GM12875 (cell line): ENCODE measurements around the gene CNTF.

Source experiments
- H3K4me3 ChIP-seq: one replicate; pipeline ENCODE4 v1.5.1; 2011; ENCODE audit warnings: low read depth, low read length, control low read depth
- CTCF ChIP-seq: IDR thresholded peaks from 2 replicates; pipeline ENCODE4 v1.5.1; 2011; ENCODE audit warnings: low read depth, mild to moderate bottlenecking, control low read depth, inconsistent platforms, low read length, moderate library complexity, borderline replicate concordance; ENCODE audit not compliant: insufficient read depth

The CNTF gene

GRCh38 chr11:58621586-58622262 is 741 bp upstream of the CNTF start:
- H3K4me3 ChIP-seq: no peak overlapping the region
- TF ChIP-seq CTCF: no peak

- H3K4me3 ChIP-seq: no peak overlapping the region
- TF ChIP-seq CTCF: no peak
Observed at GRCh38 chr11:58625086-58625485, 2.6 kb downstream of the CNTF start.

- no peak overlapping the region for H3K4me3 ChIP-seq
- TF ChIP-seq CTCF: no peak
Observed at GRCh38 chr11:58625826-58626460, 3.5 kb downstream of the CNTF start.

GRCh38 chr11:58626934-58627483 is 4.5 kb downstream of the CNTF start:
- no peak overlapping the region for H3K4me3 ChIP-seq
- TF ChIP-seq CTCF: no peak

- TF ChIP-seq CTCF: no peak
- H3K4me3 ChIP-seq: no peak overlapping the region
Observed at GRCh38 chr11:58628446-58628845, 6.0 kb downstream of the CNTF start.

GRCh38 chr11:58629857-58630256 is 7.4 kb downstream of the CNTF start:
- H3K4me3 ChIP-seq: no peak overlapping the region
- peak; percentile 57 for TF ChIP-seq CTCF

- no peak for TF ChIP-seq CTCF
- no peak overlapping the region for H3K4me3 ChIP-seq
Observed at GRCh38 chr11:58631378-58631777, 8.9 kb downstream of the CNTF start.
